ENCODE measurements around the gene LRP5.
"Not testable (repeated sequence)": the region's sequence is repeated elsewhere in the genome, so short reads cannot be mapped to it uniquely, and the experiment has no call there.

The LRP5 gene

GRCh38 chr11:68330700-68331337 lies 18.4 kb downstream of the LRP5 start:
- DNase-seq = no peak

GRCh38 chr11:68331338-68331947 lies 19.1 kb downstream of the LRP5 start:
- DNase-seq = no peak

GRCh38 chr11:68332186-68332585 lies 19.8 kb downstream of the LRP5 start:
- DNase-seq = no peak

GRCh38 chr11:68333173-68333572 lies 20.8 kb downstream of the LRP5 start:
- no peak for DNase-seq

GRCh38 chr11:68334923-68335322 lies 22.5 kb downstream of the LRP5 start:
- DNase-seq = no peak

- no peak for DNase-seq
These were observed 23.3 kb downstream of the LRP5 start for GRCh38 chr11:68335683-68336082.

- DNase-seq = no peak
These were observed 24.3 kb downstream of the LRP5 start for GRCh38 chr11:68336716-68337115.

GRCh38 chr11:68337399-68337835 lies 25.0 kb downstream of the LRP5 start:
- DNase-seq = no peak

- DNase-seq = no peak
These were observed 25.8 kb downstream of the LRP5 start for GRCh38 chr11:68338051-68338780.

GRCh38 chr11:68340003-68340767 lies 27.8 kb downstream of the LRP5 start:
- no peak for DNase-seq

GRCh38 chr11:68340784-68341556 lies 28.6 kb downstream of the LRP5 start:
- no peak for DNase-seq

- DNase-seq = no peak
These were observed 29.4 kb downstream of the LRP5 start for GRCh38 chr11:68341557-68342458.

GRCh38 chr11:68342459-68343158 lies 30.2 kb downstream of the LRP5 start:
- DNase-seq = no peak

GRCh38 chr11:68343761-68344256 lies 31.4 kb downstream of the LRP5 start:
- DNase-seq = no peak

GRCh38 chr11:68344821-68345220 lies 32.4 kb downstream of the LRP5 start:
- DNase-seq = not testable (repeated sequence)

- no peak for DNase-seq
These were observed 33.5 kb downstream of the LRP5 start for GRCh38 chr11:68345776-68346461.

GRCh38 chr11:68346462-68346790 lies 34.0 kb downstream of the LRP5 start:
- DNase-seq = no peak

GRCh38 chr11:68347345-68347744 lies 35.0 kb downstream of the LRP5 start:
- no peak for DNase-seq

GRCh38 chr11:68347841-68348240 lies 35.5 kb downstream of the LRP5 start:
- DNase-seq = no peak

Measured in DMS 273 treated with DMSO at 0.1 percent for 48 hours (cell line).